Stimulated activated CD8-positive, alpha-beta memory T cell treated with anti-CD3 and anti-CD28 coated beads, Interleukin-12 subunit alpha, Interleukin-12 subunit beta, amount 100 ng/mL, for 24 hours (primary cell): ENCODE data around the gene IVNS1ABP.
"Not testable (repeated sequence)": the region's sequence is repeated elsewhere in the genome, so short reads cannot be mapped to it uniquely, and the experiment has no call there.

Experiments used
- DNase-seq: peaks from one replicate; pipeline ENCODE4 v3.0.0-alpha.2; 2020; ENCODE audit errors: extremely low read depth

The IVNS1ABP gene

GRCh38 chr1:185317034-185317885 is at the start of gene IVNS1ABP:
IVNS1ABP (minus strand) TSS chr1:185317243; CDS start chr1:185309493, 7,750 bp downstream.
- DNase-seq, result peak; percentile 80

- no peak for DNase-seq
Observed at GRCh38 chr1:185365951-185366350, 48.9 kb upstream of the IVNS1ABP start.

- DNase-seq, result not testable (repeated sequence)
Observed at GRCh38 chr1:185364528-185364927, 47.5 kb upstream of the IVNS1ABP start.

GRCh38 chr1:185363205-185363604 is 46.2 kb upstream of the IVNS1ABP start:
- DNase-seq, result no peak

- DNase-seq, result no peak
Observed at GRCh38 chr1:185360714-185361113, 43.7 kb upstream of the IVNS1ABP start.

GRCh38 chr1:185358957-185359356 is 41.9 kb upstream of the IVNS1ABP start:
- no peak for DNase-seq

GRCh38 chr1:185355947-185356346 is 38.9 kb upstream of the IVNS1ABP start:
- no peak for DNase-seq

- DNase-seq, result no peak
Observed at GRCh38 chr1:185353124-185353523, 36.1 kb upstream of the IVNS1ABP start.

- no peak for DNase-seq
Observed at GRCh38 chr1:185351734-185352466, 34.9 kb upstream of the IVNS1ABP start.

GRCh38 chr1:185350027-185350442 is 33.0 kb upstream of the IVNS1ABP start:
- DNase-seq, result no peak

- DNase-seq, result no peak
Observed at GRCh38 chr1:185349556-185349955, 32.5 kb upstream of the IVNS1ABP start.

GRCh38 chr1:185348985-185349384 is 31.9 kb upstream of the IVNS1ABP start:
- no peak for DNase-seq

GRCh38 chr1:185348296-185348695 is 31.3 kb upstream of the IVNS1ABP start:
- no peak for DNase-seq

- DNase-seq, result no peak
Observed at GRCh38 chr1:185345913-185346720, 29.1 kb upstream of the IVNS1ABP start.

- DNase-seq, result no peak
Observed at GRCh38 chr1:185343306-185343705, 26.3 kb upstream of the IVNS1ABP start.

GRCh38 chr1:185342672-185343259 is 25.7 kb upstream of the IVNS1ABP start:
- no peak for DNase-seq

- no peak for DNase-seq
Observed at GRCh38 chr1:185342017-185342416, 25.0 kb upstream of the IVNS1ABP start.

GRCh38 chr1:185341196-185341781 is 24.2 kb upstream of the IVNS1ABP start:
- no peak for DNase-seq

- no peak for DNase-seq
Observed at GRCh38 chr1:185338719-185339622, 21.9 kb upstream of the IVNS1ABP start.

- no peak for DNase-seq
Observed at GRCh38 chr1:185337246-185337645, 20.2 kb upstream of the IVNS1ABP start.
